Omental fat pad (tissue), 4 donors: ENCODE measurements around the gene COL26A1. TPM values are rescaled to one million over a fixed set of nuclear protein-coding genes. Genes with fewer than 3 reads are reported as not detected.

ENCODE experiments used
- ATAC-seq: fragments of 150-250 bp; one replicate; pipeline ENCODE4 v1.9.1; 2016; ENCODE audit warnings: mild to moderate bottlenecking, moderate library complexity; ENCODE audit not compliant: low FRiP score
- DNase-seq: peaks from one replicate; pipeline ENCODE4 v3.0.0-alpha.2; 2019; ENCODE audit warnings: low spot score
- CTCF ChIP-seq, 3 donors: fragments of 450-650 bp; IDR thresholded peaks; one replicate each; pipeline ENCODE4 v1.5.1; 2016 to 2017; ENCODE audit warnings: antibody characterized with exemption in 3 of 3, mild to moderate bottlenecking in 3 of 3, moderate library complexity in 2 of 3
- total RNA-seq, 4 donors: library from RNA; depleted of rRNA; stranded (reverse); fragments of >200 nt; gene quantifications; one replicate each; pipeline ENCODE4 v1.1.0, GENCODE V29; 2016

Gene COL26A1
- total RNA-seq, 4 donors from 2014 or later, result 0.37 TPM; not detected in 3

- TF ChIP-seq CTCF (IDR thresholded peaks at IDR 0.05), result no peak
- ATAC-seq (no peak), DNase-seq (no peak)
These were observed 38.9 kb downstream of the COL26A1 start for GRCh38 chr7:101401390-101402080.

- TF ChIP-seq CTCF (IDR thresholded peaks at IDR 0.05), result no peak
- ATAC-seq (no peak), DNase-seq (no peak)
These were observed 39.6 kb downstream of the COL26A1 start for GRCh38 chr7:101402081-101402779.

GRCh38 chr7:101402835-101403234 is 40.2 kb downstream of the COL26A1 start:
- TF ChIP-seq CTCF (IDR thresholded peaks at IDR 0.05), result no peak
- ATAC-seq (no peak), DNase-seq (no peak)

- ATAC-seq (no peak), DNase-seq (no peak)
- no peak for TF ChIP-seq CTCF (IDR thresholded peaks at IDR 0.05)
These were observed 42.9 kb downstream of the COL26A1 start for GRCh38 chr7:101405474-101406067.

- ATAC-seq (peak; percentile 56), DNase-seq (no peak)
- no peak for TF ChIP-seq CTCF (IDR thresholded peaks at IDR 0.05)
These were observed 48.2 kb downstream of the COL26A1 start for GRCh38 chr7:101410743-101411507.

- DNase-seq, result no peak
- ATAC-seq, result no peak
- TF ChIP-seq CTCF (IDR thresholded peaks at IDR 0.05), result no peak
These were observed 48.8 kb downstream of the COL26A1 start for GRCh38 chr7:101411508-101411874.
